K562 (cell line): ENCODE measurements around the gene CNKSR3.

Experiments
- ARID3B ChIP-seq: fragments of 250-450 bp; sonication (Bioruptor Pico); IDR thresholded peaks from 2 replicates; pipeline ENCODE4 v1.4.0; 2020; ENCODE audit warnings: borderline replicate concordance
- CHD4 ChIP-seq: fragments of 200-600 bp; sonication (generic); IDR thresholded peaks from 3 replicates; pipeline ENCODE4 v1.6.1; 2012; ENCODE audit warnings: low read depth, mild to moderate bottlenecking, mixed read lengths, low read length, inconsistent platforms; ENCODE audit not compliant: insufficient read depth, insufficient replicate concordance, poor library complexity, severe bottlenecking
- CTCF ChIP-seq, 3 experiments: IDR thresholded peaks in 2 of 3; conservative IDR thresholded peaks in 1 of 3; 2 replicates each; pipeline ENCODE4 v1.5.1; 2011 to 2012; ENCODE audit warnings: low read length in 3 of 3, mild to moderate bottlenecking in 3 of 3, control low read depth in 2 of 3, improper control_type of control experiment in 1 of 3, inconsistent platforms in 1 of 3, low read depth in 1 of 3, mixed read lengths in 1 of 3, moderate library complexity in 1 of 3; ENCODE audit not compliant: insufficient read depth in 2 of 3
- HMGN3 ChIP-seq: IDR thresholded peaks from 2 replicates; pipeline ENCODE4 v1.6.1; 2011; ENCODE audit warnings: borderline replicate concordance, low read depth, mild to moderate bottlenecking, mixed read lengths, low read length; ENCODE audit not compliant: insufficient read length; ENCODE audit errors: extremely low read depth
- KDM4B ChIP-seq, 2 experiments: fragments of 450-650 bp in 1 of 2; sonication (generic) in 1 of 2; IDR thresholded peaks; 2 replicates each; pipeline ENCODE4 v1.6.1; 2016 to 2017; ENCODE audit warnings: borderline replicate concordance in 2 of 2, antibody characterized with exemption in 1 of 2, low read depth in 1 of 2, mild to moderate bottlenecking in 1 of 2
- MEF2A ChIP-seq: IDR thresholded peaks from 2 replicates; pipeline ENCODE4 v1.6.1; 2011; ENCODE audit warnings: low read depth, mild to moderate bottlenecking, low read length, moderate library complexity; ENCODE audit not compliant: control insufficient read depth
- MXI1 ChIP-seq: IDR thresholded peaks from 2 replicates; pipeline ENCODE4 v1.6.1; 2011; ENCODE audit warnings: low read depth, mild to moderate bottlenecking, improper control_type of control experiment, low read length
- POLR2A ChIP-seq: fragments of 450-650 bp; conservative IDR thresholded peaks from 2 replicates; pipeline ENCODE4 v1.6.1; 2016
- POLR2AphosphoS5 ChIP-seq: IDR thresholded peaks from 2 replicates; pipeline ENCODE4 v1.6.1; 2011; ENCODE audit warnings: mild to moderate bottlenecking, low read depth, low read length, moderate library complexity; ENCODE audit not compliant: control insufficient read depth, insufficient read depth
- SMAD4 ChIP-seq: fragments of 250-450 bp; sonication (Bioruptor Pico); conservative IDR thresholded peaks from 2 replicates; pipeline ENCODE4 v1.8.0; 2021; ENCODE audit warnings: inconsistent platforms, mild to moderate bottlenecking, moderate library complexity
- TGIF2 ChIP-seq: sonication (generic); formaldehyde crosslinking; IDR thresholded peaks from 2 replicates; pipeline ENCODE4 v1.8.1; 2022; ENCODE audit warnings: mild to moderate bottlenecking, missing genetic modification reagents, moderate library complexity
- ZBTB17 ChIP-seq: fragments of 450-650 bp; formaldehyde crosslinking; IDR thresholded peaks from 2 replicates; pipeline ENCODE4 v1.4.0; 2020; ENCODE audit warnings: mild to moderate bottlenecking
- TF ChIP-seq, protein P1 (sequence below): sonication (generic); formaldehyde crosslinking; IDR thresholded peaks from 2 replicates; pipeline ENCODE4 v1.8.1; 2022; ENCODE audit warnings: missing genetic modification reagents

- TF ChIP-seq TGIF2 (CRISPR knock-in tag) (no peak), CTCF (IDR thresholded peaks at IDR 0.05 in 2 of 3, conservative IDR thresholded peaks at IDR 0.05 in 1 of 3; ENCODE audit: insufficient read depth in 2 of 3, low read depth in 1 of 3, low read length in 3 of 3) (no peak), ARID3B (CRISPR knock-in tag) (no peak), MEF2A (no peak), ZBTB17 (CRISPR knock-in tag) (no peak), HMGN3 (no peak), POLR2A (no peak), POLR2AphosphoS5 (no peak), CHD4 (no peak), SMAD4 (CRISPR knock-in tag) (no peak), KDM4B (IDR thresholded peaks at IDR 0.05; ENCODE audit: borderline replicate concordance in 2 of 2, low read depth in 1 of 2) (no peak), MXI1 (no peak)
- TF ChIP-seq, protein P1, sequence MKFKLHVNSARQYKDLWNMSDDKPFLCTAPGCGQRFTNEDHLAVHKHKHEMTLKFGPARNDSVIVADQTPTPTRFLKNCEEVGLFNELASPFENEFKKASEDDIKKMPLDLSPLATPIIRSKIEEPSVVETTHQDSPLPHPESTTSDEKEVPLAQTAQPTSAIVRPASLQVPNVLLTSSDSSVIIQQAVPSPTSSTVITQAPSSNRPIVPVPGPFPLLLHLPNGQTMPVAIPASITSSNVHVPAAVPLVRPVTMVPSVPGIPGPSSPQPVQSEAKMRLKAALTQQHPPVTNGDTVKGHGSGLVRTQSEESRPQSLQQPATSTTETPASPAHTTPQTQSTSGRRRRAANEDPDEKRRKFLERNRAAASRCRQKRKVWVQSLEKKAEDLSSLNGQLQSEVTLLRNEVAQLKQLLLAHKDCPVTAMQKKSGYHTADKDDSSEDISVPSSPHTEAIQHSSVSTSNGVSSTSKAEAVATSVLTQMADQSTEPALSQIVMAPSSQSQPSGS (CRISPR knock-in tag): no peak
These were observed 7.9 kb upstream of the CNKSR3 start for GRCh38 chr6:154518396-154518795.
